GM12873 (cell line): ENCODE data around the gene DPH5.

ENCODE experiments used
- TF ChIP-seq, protein P1 (sequence below): IDR thresholded peaks from 2 replicates; pipeline ENCODE4 v1.5.1; 2012; ENCODE audit warnings: low read depth, mild to moderate bottlenecking, moderate library complexity, low read length, control low read depth; ENCODE audit not compliant: insufficient read depth; ENCODE audit errors: missing control alignments

Gene DPH5

DNA sequence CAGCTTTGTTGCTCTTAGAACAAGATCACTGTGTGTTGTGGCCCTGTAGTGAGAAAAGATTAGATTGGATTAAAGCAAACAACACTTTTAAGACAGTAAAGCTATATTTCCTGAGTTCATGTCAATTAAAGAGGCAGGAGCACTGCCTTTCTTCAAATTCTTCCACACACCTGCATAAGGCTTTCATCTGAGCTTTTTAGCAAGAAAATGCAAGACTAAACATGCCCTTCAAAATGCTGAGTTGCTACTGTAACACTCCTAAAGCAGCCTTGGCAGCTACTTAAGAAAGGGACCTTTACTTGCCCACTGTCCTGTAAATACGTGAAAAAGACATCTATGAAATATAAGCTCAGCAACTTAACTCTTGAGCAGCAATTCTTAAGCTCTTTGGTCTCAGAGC lies 11.8 kb downstream of the DPH5 start:
- TF ChIP-seq, protein P1, sequence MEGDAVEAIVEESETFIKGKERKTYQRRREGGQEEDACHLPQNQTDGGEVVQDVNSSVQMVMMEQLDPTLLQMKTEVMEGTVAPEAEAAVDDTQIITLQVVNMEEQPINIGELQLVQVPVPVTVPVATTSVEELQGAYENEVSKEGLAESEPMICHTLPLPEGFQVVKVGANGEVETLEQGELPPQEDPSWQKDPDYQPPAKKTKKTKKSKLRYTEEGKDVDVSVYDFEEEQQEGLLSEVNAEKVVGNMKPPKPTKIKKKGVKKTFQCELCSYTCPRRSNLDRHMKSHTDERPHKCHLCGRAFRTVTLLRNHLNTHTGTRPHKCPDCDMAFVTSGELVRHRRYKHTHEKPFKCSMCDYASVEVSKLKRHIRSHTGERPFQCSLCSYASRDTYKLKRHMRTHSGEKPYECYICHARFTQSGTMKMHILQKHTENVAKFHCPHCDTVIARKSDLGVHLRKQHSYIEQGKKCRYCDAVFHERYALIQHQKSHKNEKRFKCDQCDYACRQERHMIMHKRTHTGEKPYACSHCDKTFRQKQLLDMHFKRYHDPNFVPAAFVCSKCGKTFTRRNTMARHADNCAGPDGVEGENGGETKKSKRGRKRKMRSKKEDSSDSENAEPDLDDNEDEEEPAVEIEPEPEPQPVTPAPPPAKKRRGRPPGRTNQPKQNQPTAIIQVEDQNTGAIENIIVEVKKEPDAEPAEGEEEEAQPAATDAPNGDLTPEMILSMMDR: no peak

DNA sequence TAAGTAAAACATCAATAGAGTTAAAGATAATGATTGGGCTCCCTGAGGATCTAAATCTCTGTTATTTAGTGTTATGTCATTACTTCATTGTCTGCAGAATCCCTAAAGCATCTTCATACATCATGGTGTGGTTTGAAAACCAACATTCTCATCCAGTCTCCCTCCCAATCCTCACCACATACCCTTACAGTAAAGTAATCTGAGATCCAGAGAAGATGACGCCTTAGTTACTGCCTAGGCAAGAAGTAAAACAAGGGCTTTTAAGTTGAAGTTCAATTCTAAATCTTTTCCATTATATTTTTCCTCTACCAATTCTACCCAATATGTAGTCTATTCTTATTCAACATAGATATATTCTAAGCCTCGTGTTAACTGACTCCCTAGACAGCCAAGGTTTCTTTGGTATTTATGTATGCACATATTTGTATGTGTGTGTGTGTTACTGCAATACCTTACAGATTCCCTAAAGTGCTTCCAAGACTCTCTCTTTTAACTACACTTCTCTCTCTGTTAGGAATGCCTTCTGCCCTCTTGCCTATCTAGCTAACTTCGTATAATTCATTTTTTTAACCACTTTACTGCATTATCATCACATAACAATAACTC lies 17.3 kb downstream of the DPH5 start:
- TF ChIP-seq, protein P1: no peak

DNA sequence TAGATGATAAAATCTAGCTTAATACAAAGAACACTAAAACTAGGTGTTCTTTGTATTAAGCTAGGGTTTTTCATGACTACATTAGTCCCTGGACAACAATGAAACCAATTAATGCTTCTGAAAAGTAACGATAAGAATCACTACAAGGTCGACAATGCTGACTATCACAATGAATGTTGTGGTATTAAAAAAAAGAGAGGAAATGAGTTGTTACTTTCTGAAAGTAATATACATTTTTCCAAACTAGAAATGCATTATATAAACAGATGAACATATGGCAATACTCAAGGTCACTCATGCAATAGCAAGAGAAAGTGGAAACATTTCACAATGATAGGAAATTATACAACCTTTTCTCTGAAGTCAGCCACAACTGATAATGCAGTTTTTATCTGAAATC lies 19.0 kb downstream of the DPH5 start:
- TF ChIP-seq, protein P1: no peak

DNA sequence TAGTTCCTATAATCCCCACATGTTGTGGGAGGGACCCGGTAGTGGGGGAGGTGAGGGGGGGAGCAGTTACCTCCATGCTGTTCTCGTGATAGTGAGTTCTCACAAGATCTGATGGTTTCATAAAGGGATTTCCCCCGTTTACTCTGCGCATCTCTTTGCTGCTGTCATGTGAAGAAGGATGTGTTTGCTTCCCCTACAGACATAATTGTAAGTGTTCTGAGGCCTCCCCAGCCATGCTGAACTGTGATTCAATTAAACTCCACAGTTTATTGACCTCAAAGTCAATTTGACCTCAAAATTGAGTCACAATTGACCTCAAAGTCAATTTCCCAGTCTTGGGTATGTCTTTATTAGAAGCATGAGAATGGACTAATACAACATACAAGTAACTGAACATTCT lies 19.7 kb downstream of the DPH5 start:
- TF ChIP-seq, protein P1: no peak

DNA sequence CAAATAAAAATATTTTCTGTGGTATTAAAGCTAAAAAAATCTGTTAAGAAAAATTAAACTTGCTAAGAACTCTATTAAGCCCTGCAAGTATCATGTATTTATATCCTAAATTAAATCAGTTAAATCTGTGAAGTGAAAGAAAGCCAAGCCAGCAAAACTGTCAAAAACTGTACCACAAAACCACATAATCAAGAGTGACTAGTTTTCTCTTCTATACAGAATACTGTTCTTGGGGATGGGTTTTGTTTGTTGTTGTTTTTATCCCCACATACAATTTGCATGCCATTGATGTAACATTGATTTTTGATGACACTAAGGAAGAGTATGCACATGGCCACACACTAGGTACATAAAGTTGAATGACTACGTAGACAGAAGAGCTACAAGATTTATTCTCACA lies 20.4 kb downstream of the DPH5 start:
- TF ChIP-seq, protein P1: no peak

DNA sequence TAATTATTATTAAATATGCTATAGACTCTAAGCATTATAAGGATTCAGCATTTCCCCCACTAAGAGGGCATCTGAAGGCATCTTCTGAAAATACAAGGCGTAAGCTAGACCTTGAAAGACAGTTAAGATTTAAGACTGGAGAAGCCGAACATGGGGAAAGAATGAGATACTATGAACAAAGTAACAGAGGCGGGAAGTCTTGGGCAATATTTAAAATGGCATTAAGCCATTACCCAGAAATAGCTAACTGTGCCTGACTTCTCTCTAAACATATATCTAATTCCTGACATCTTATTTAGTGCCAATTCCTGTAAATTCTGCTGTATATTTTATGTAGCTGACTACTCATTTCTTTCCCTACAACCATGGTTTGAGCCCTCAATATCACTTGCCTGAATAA lies 20.9 kb downstream of the DPH5 start:
- TF ChIP-seq, protein P1: no peak

DNA sequence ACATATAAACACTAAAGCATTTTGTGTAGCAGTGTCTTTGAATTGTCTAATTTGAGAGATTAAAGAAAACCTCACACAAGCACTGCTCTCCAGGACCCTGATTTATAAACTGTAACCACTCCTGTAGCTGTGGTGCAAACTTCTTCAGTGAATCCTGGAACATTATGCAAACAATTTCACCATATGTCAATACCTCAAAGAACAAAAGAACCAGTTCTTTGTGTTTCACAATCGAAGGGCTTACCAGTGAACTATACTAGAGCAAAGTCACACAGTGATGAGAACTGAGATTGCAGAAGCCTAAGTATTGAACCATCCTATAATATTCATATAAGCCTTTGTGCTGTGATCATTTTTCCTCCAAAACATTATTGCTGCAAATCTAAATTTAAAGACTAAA lies 21.5 kb downstream of the DPH5 start:
- TF ChIP-seq, protein P1: no peak
